Endodermal cell (in vitro differentiated cells): ENCODE data around the gene OSBPL9. TPM values are rescaled to one million over a fixed set of nuclear protein-coding genes. Genes with fewer than 3 reads are reported as not detected.

Experiments used
- DNase-seq: peaks from one replicate; pipeline ENCODE4 v3.0.0-alpha.2; 2017
- H3K27ac ChIP-seq: 2 replicates; pipeline ENCODE4 v1.5.1; 2013; ENCODE audit warnings: mild to moderate bottlenecking, low read depth, low read length, moderate library complexity
- H3K27me3 ChIP-seq: 2 replicates; pipeline ENCODE4 v1.6.1; 2013; ENCODE audit warnings: mild to moderate bottlenecking, low read length, moderate library complexity; ENCODE audit not compliant: insufficient read depth, control insufficient read depth, poor library complexity, severe bottlenecking
- H3K36me3 ChIP-seq: 2 replicates; pipeline ENCODE4 v1.7.0; 2013; ENCODE audit warnings: mild to moderate bottlenecking, low read length, moderate library complexity; ENCODE audit not compliant: control insufficient read depth, insufficient read depth
- H3K4me1 ChIP-seq: one replicate; pipeline ENCODE4 v1.7.0; 2013; ENCODE audit warnings: low read length; ENCODE audit not compliant: control insufficient read depth, insufficient read depth
- H3K4me3 ChIP-seq: 2 replicates; pipeline ENCODE4 v1.5.1; 2013; ENCODE audit warnings: mild to moderate bottlenecking, low read length, moderate library complexity
- H3K9ac ChIP-seq: 2 replicates; pipeline ENCODE4 v1.6.1; 2013; ENCODE audit warnings: mild to moderate bottlenecking, low read length, moderate library complexity; ENCODE audit not compliant: poor library complexity, severe bottlenecking; ENCODE audit errors: extremely low read depth
- H3K9me3 ChIP-seq: 2 replicates; pipeline ENCODE4 v1.6.1; 2013; ENCODE audit warnings: mild to moderate bottlenecking, low read length, moderate library complexity; ENCODE audit not compliant: control insufficient read depth
- H3K27ac Mint-ChIP-seq: 2 replicates; pipeline ENCODE4 v1.8.0; 2020; ENCODE audit warnings: mixed read lengths
- H3K27me3 Mint-ChIP-seq: 2 replicates; pipeline ENCODE4 v1.8.0; 2021; ENCODE audit warnings: mild to moderate bottlenecking, mixed read lengths; ENCODE audit not compliant: insufficient read depth
- H3K36me3 Mint-ChIP-seq: 2 replicates; pipeline ENCODE4 v1.8.0; 2020; ENCODE audit warnings: low read depth, mixed read lengths
- H3K4me1 Mint-ChIP-seq: 2 replicates; pipeline ENCODE4 v1.8.0; 2020; ENCODE audit warnings: mixed read lengths
- H3K4me3 Mint-ChIP-seq: 2 replicates; pipeline ENCODE4 v1.8.0; 2020; ENCODE audit warnings: mild to moderate bottlenecking, moderate library complexity, mixed read lengths
- H3K9me3 Mint-ChIP-seq: 2 replicates; pipeline ENCODE4 v1.8.0; 2020; ENCODE audit warnings: mild to moderate bottlenecking, mixed read lengths
- CTCF ChIP-seq: fragments of 200-600 bp; sonication (generic); conservative IDR thresholded peaks from 2 replicates; pipeline ENCODE4 v1.5.0; 2021; ENCODE audit warnings: antibody characterized with exemption, mild to moderate bottlenecking
- WGBS, 2 experiments: methylation state at CpG; one replicate each; pipeline versions ENCODE4 v1.1.5 to v1.1.7; 2013; ENCODE audit warnings: missing lambda C conversion rate in 2 of 2, mixed read lengths in 1 of 2; ENCODE audit not compliant: insufficient coverage in 1 of 2, insufficient read length in 1 of 2; 5-methylcytosine and 5-hydroxymethylcytosine counted together
- total RNA-seq, 2 donors: library from RNA; stranded (reverse); fragmentation: NEBNext Ultra II Directional in 1 of 2; extraction: Animal tissue kit (Norgen Biotek cat#: 25700) in 1 of 2; gene quantifications; 2 replicates in 1 of 2; 3 replicates in 1 of 2; pipeline ENCODE4 v1.2.1, GENCODE V29; 2021

The OSBPL9 gene
- total RNA-seq, 2 donors from 2014 or later = 76.9 to 93.3 TPM

DNA sequence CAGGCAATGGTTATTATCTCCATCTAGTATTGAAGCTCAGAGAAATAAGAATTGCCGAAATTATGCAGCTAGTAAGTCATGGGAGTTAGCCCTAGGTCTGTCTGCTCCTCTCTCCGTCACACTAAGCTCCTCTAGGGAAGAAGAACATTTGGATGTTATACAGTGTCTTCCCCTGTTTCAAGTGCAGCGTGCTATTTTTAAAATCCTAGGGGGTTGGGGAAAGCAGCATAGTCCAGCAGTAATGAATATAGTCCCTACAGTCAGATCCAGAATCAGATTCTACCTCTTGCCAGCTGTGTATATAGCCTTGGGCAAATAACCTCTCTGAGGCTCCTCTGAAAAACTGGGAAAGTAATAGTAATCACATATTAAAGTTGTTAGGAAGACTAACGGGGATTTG is 44.5 kb upstream of the OSBPL9 start:
- Histone ChIP-seq H3K9ac (no peak overlapping the region), H3K27me3 (no peaks in the 10 kb centered on the region), H3K27ac (no peak overlapping the region), H3K4me3 (no peak overlapping the region), H3K36me3 (no peaks in the 10 kb centered on the region), H3K4me1 (no peaks in the 10 kb centered on the region), H3K9me3 (no peaks in the 10 kb centered on the region)
- Mint-ChIP-seq H3K4me3 (no peak overlapping the region), H3K27ac (no peak overlapping the region), H3K4me1 (peaks cover 13% of the 10 kb centered on the region), H3K36me3 (no peaks in the 10 kb centered on the region), H3K9me3 (peaks cover 3% of the 10 kb centered on the region), H3K27me3 (no peaks in the 10 kb centered on the region)
- TF ChIP-seq CTCF = no peak
- WGBS, 2 experiments = 96 to 98% methylated on average over 4 of the region's 4 CpGs
- no peak for DNase-seq

- no peaks in the 10 kb centered on the region for H3K9me3 ChIP-seq
- no peak overlapping the region for H3K27ac ChIP-seq
- Mint-ChIP-seq H3K36me3 (no peaks in the 10 kb centered on the region), H3K4me3 (no peak overlapping the region), H3K27me3 (no peaks in the 10 kb centered on the region), H3K4me1 (peaks cover 8% of the 10 kb centered on the region), H3K9me3 (peaks cover 3% of the 10 kb centered on the region), H3K27ac (no peak overlapping the region)
- H3K27me3 ChIP-seq = no peaks in the 10 kb centered on the region
- TF ChIP-seq CTCF = no peak
- no peaks in the 10 kb centered on the region for H3K36me3 ChIP-seq
- H3K4me3 ChIP-seq = no peak overlapping the region
- H3K9ac ChIP-seq = no peak overlapping the region
- no peaks in the 10 kb centered on the region for H3K4me1 ChIP-seq
- DNase-seq = no peak
Observed at GRCh38 chr1:51574796-51575195, 42.1 kb upstream of the OSBPL9 start.

DNA sequence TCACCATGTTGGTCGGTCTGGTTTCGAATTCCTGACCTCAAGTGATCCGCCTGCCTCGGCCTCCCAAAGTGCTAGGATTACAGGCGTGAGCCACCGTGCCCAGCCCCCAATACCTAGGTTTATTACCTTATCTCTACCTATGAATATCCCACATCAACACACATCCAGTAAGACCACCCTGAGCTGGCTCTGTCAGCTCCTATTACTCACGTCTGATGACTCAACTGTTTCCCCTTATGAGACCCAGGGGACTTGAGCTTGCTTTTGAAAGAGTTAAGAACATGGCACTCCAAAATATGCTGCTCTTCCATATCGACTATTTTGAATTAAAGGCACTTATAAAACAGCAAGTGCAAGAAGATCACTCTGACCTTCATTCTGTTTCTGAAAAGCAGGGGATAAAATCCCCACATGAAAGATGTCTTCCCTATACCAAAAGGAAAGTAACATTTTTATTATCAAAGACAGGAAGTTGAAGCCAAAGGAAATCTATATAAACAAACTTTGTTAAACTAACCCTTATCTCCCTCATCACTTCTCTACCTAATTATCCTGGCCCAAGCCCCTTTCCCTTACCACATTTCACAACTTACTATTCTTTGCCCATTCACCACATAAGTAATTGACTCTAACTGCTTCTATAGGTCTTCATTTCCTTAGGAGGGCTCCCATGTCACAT is 41.3 kb upstream of the OSBPL9 start:
- H3K27me3 Mint-ChIP-seq = no peaks in the 10 kb centered on the region
- WGBS, 2 experiments = 94 to 95% methylated on average over 8 of the region's 8 CpGs
- Histone ChIP-seq H3K9ac (no peak overlapping the region), H3K9me3 (no peaks in the 10 kb centered on the region), H3K27ac (no peak overlapping the region), H3K27me3 (no peaks in the 10 kb centered on the region), H3K4me1 (no peaks in the 10 kb centered on the region), H3K36me3 (no peaks in the 10 kb centered on the region), H3K4me3 (no peak overlapping the region)
- no peak overlapping the region for H3K4me3 Mint-ChIP-seq
- TF ChIP-seq CTCF = no peak
- no peak overlapping the region for H3K27ac Mint-ChIP-seq
- H3K9me3 Mint-ChIP-seq = peaks cover 3% of the 10 kb centered on the region
- no peak for DNase-seq
- H3K4me1 Mint-ChIP-seq = peaks cover 8% of the 10 kb centered on the region
- no peaks in the 10 kb centered on the region for H3K36me3 Mint-ChIP-seq
